OCI-LY1 (cell line): ENCODE measurements around the gene GALNTL6.
"Not testable (repeated sequence)": the region's sequence is repeated elsewhere in the genome, so short reads cannot be mapped to it uniquely, and the experiment has no call there.

Experiments used
- H2AFZ ChIP-seq: fragments of 200-600 bp; sonication (generic), shearing (Covaris generic); 2 replicates; pipeline ENCODE4 v1.6.0; 2014; ENCODE audit warnings: antibody characterized with exemption, mild to moderate bottlenecking, low read length
- H3F3A ChIP-seq: fragments of 200-600 bp; sonication (generic), shearing (Covaris generic); 2 replicates; pipeline ENCODE4 v1.6.0; 2014; ENCODE audit warnings: mild to moderate bottlenecking, antibody characterized with exemption, low read length, moderate library complexity; ENCODE audit not compliant: insufficient read depth
- H3K27ac ChIP-seq: fragments of 200-600 bp; sonication (generic); 2 replicates; pipeline ENCODE4 v1.5.1; 2014; ENCODE audit warnings: low read length, mixed run types, mild to moderate bottlenecking, low read depth; ENCODE audit not compliant: poor library complexity, severe bottlenecking
- H3K27me3 ChIP-seq: fragments of 200-600 bp; sonication (generic); 2 replicates; pipeline ENCODE4 v1.6.0; 2014; ENCODE audit warnings: antibody characterized with exemption, mild to moderate bottlenecking, low read length, moderate library complexity; ENCODE audit not compliant: insufficient read depth
- H3K36me3 ChIP-seq: fragments of 200-600 bp; sonication (generic); 2 replicates; pipeline ENCODE4 v1.6.1; 2014; ENCODE audit warnings: mild to moderate bottlenecking, antibody characterized with exemption, low read length, moderate library complexity, mixed read lengths; ENCODE audit not compliant: insufficient read depth
- H3K4me1 ChIP-seq: fragments of 200-600 bp; sonication (generic); 2 replicates; pipeline ENCODE4 v1.5.1; 2014; ENCODE audit warnings: mild to moderate bottlenecking, low read length, moderate library complexity; ENCODE audit not compliant: insufficient read depth, severe bottlenecking
- H3K4me2 ChIP-seq: fragments of 200-600 bp; sonication (generic), shearing (Covaris generic); 2 replicates; pipeline ENCODE4 v1.6.1; 2014; ENCODE audit warnings: low read length
- H3K4me3 ChIP-seq: fragments of 200-600 bp; sonication (generic); 2 replicates; pipeline ENCODE4 v1.5.1; 2014; ENCODE audit warnings: low read length, low read depth, mild to moderate bottlenecking, mixed read lengths; ENCODE audit not compliant: poor library complexity, severe bottlenecking
- H3K79me2 ChIP-seq: fragments of 200-600 bp; shearing (Covaris generic); 2 replicates; pipeline ENCODE4 v1.6.1; 2016; ENCODE audit warnings: mixed run types, low read length, mixed read lengths; ENCODE audit not compliant: insufficient read depth
- H3K9ac ChIP-seq: fragments of 200-600 bp; sonication (generic), shearing (Covaris generic); 2 replicates; pipeline ENCODE4 v1.6.1; 2014; ENCODE audit warnings: mild to moderate bottlenecking, low read length, mixed read lengths
- H3K9me2 ChIP-seq: fragments of 200-600 bp; sonication (generic), shearing (Covaris generic); 2 replicates; pipeline ENCODE4 v1.6.1; 2014; ENCODE audit warnings: low read depth, mild to moderate bottlenecking, low read length, mixed read lengths
- H3K9me3 ChIP-seq: fragments of 200-600 bp; shearing (Covaris generic); 2 replicates; pipeline ENCODE4 v1.6.1; 2014; ENCODE audit warnings: low read length, mixed read lengths
- H4K20me1 ChIP-seq: fragments of 200-600 bp; sonication (generic), shearing (Covaris generic); 2 replicates; pipeline ENCODE4 v1.6.0; 2016; ENCODE audit warnings: mild to moderate bottlenecking, low read length; ENCODE audit not compliant: insufficient read depth
- CTCF ChIP-seq: fragments of 200-600 bp; sonication (generic), shearing (Covaris generic); IDR thresholded peaks from 2 replicates; pipeline ENCODE4 v1.5.1; 2017; ENCODE audit warnings: mild to moderate bottlenecking, antibody characterized with exemption, low read length, moderate library complexity, mixed read lengths
- EZH2 ChIP-seq: fragments of 200-600 bp; sonication (generic), shearing (Covaris generic); IDR thresholded peaks from 2 replicates; pipeline ENCODE4 v1.8.0; 2017; ENCODE audit warnings: borderline replicate concordance, mixed run types, mild to moderate bottlenecking, antibody characterized with exemption, low read length, moderate library complexity, mixed read lengths

GALNTL6 gene

GRCh38 chr4:172793565-172794306, 980.5 kb downstream of the GALNTL6 start:
- Histone ChIP-seq H3F3A (no peaks in the 10 kb centered on the region), H3K9me2 (no peaks in the 10 kb centered on the region), H4K20me1 (no peaks in the 10 kb centered on the region), H3K9me3 (no peaks in the 10 kb centered on the region), H3K27me3 (no peaks in the 10 kb centered on the region), H3K79me2 (no peaks in the 10 kb centered on the region), H2AFZ (no peak overlapping the region), H3K9ac (no peak overlapping the region), H3K4me3 (no peak overlapping the region), H3K27ac (no peak overlapping the region), H3K4me2 (no peak overlapping the region), H3K36me3 (no peaks in the 10 kb centered on the region), H3K4me1 (no peaks in the 10 kb centered on the region)
- no peak for TF ChIP-seq EZH2
- TF ChIP-seq CTCF: no peak

GRCh38 chr4:172794307-172794703, 981.1 kb downstream of the GALNTL6 start:
- H3K9me3 ChIP-seq: no peaks in the 10 kb centered on the region
- no peak overlapping the region for H3K4me3 ChIP-seq
- H3K9ac ChIP-seq: no peak overlapping the region
- no peak overlapping the region for H3K4me2 ChIP-seq
- H3K27ac ChIP-seq: no peak overlapping the region
- H3K36me3 ChIP-seq: no peaks in the 10 kb centered on the region
- no peak overlapping the region for H2AFZ ChIP-seq
- H3K27me3 ChIP-seq: no peaks in the 10 kb centered on the region
- no peak for TF ChIP-seq CTCF
- no peak for TF ChIP-seq EZH2
- no peaks in the 10 kb centered on the region for H3K4me1 ChIP-seq
- no peaks in the 10 kb centered on the region for H4K20me1 ChIP-seq
- no peaks in the 10 kb centered on the region for H3K9me2 ChIP-seq
- no peaks in the 10 kb centered on the region for H3F3A ChIP-seq
- H3K79me2 ChIP-seq: no peaks in the 10 kb centered on the region

GRCh38 chr4:172797281-172797680, 984.1 kb downstream of the GALNTL6 start:
- H3K27me3 ChIP-seq, H2AFZ ChIP-seq, H3F3A ChIP-seq, H3K4me2 ChIP-seq, H3K9me3 ChIP-seq, H3K4me1 ChIP-seq, H3K9me2 ChIP-seq, H3K36me3 ChIP-seq, H3K4me3 ChIP-seq, H3K79me2 ChIP-seq, H3K9ac ChIP-seq, H4K20me1 ChIP-seq, H3K27ac ChIP-seq: not testable (repeated sequence)

GRCh38 chr4:172802032-172802431, 988.8 kb downstream of the GALNTL6 start:
- Histone ChIP-seq H3K79me2 (no peaks in the 10 kb centered on the region), H3K36me3 (no peaks in the 10 kb centered on the region), H3F3A (no peaks in the 10 kb centered on the region), H3K4me1 (no peaks in the 10 kb centered on the region), H2AFZ (no peak overlapping the region), H3K27ac (no peak overlapping the region), H3K9ac (no peak overlapping the region), H4K20me1 (no peaks in the 10 kb centered on the region), H3K9me3 (no peaks in the 10 kb centered on the region), H3K9me2 (no peaks in the 10 kb centered on the region), H3K4me2 (no peak overlapping the region), H3K27me3 (no peaks in the 10 kb centered on the region), H3K4me3 (no peak overlapping the region)
- TF ChIP-seq CTCF: no peak
- no peak for TF ChIP-seq EZH2
